HG03520 (cell line): ENCODE results near the gene IFNA17.
"Not testable (repeated sequence)": the region's sequence is repeated elsewhere in the genome, so short reads cannot be mapped to it uniquely, and the experiment has no call there.

Experiments
- ATAC-seq: cut with Tn5 transposase; IDR thresholded peaks from one replicate; pipeline ENCODE4 v1.9.1; 2021; ENCODE audit warnings: mild to moderate bottlenecking, moderate library complexity; ENCODE audit not compliant: unreplicated experiment

Gene IFNA17

DNA sequence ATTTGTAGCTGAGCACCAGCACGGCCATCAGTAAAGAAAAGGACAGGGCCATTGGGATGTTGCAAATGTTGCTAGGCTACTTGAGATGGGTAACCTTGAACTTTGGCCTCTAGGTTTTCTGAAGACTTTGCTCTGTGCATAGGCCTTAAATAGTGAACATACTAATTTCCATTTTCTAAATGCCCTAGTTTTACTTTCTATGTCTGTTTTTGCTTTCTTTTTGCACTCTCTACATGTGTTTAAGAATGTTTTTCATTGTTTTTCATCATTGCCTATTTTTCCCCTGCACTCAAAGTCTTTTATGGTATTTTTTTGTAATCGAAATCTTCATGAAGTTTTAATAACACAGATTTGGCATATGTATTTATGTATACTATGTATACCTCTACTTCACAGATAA lies at the start of gene IFNA17:
Gene IFNA17, minus strand, starts transcription at position 101 of the 400 bp plus-strand sequence. Its CDS starts 49 bp downstream, at position 52.
- no peak for ATAC-seq

DNA sequence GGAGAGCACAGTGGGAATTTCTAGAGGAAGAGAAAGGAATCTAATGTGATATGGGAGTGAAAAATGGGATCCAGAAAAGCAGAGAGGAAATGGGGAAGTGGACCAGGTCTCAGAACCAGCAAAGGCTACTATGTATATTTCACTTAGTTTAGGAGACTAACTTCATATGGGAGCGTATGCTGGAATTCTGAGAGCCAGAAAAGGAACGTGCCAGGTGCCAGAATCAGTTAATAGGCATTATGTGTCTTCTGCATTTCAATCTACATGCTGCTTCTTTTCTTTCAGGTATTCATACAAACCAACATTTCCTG lies 40.3 kb upstream of the IFNA17 start:
- ATAC-seq = no peak

DNA sequence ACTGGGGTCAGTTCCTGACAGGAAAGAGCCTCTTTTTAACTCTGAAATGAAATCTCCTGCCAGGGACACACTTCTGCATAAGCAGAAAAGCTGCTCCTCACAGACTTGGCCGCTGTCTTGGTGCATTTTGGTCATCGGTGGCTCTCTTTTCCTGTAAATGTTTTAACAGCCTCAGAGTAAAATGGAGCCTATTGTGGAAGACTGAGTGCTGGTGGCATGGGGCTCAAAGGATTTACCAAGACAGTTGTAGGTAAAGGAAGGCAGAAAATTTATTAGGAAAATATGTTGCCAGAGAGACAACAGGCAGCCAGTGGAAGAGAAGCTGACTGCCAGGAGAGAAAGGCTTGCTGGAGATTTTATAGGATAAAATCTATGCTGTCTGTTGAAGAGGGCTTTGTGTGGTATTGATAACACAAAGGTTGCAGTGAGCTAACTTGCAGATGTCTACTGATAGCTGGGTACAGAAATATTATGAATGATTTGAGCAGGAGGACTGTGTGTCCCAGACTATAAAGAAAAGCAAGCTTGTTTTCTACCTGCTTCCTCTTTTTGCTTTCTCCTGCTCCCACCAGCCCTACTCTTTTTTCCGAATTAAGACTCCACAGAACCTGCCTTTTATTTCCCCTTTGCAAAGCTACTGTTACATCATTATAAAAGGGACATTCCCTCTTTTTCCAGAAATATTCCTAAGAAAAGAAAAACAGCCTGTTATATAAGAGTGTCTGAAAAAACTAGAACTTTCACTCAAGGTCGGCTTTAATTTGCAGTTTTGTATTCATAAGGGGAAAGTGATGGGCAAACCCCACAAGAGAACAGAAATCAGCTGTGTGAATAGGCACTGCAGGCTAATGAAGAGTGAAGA lies 39.7 kb upstream of the IFNA17 start:
- peak; percentile 67 for ATAC-seq

DNA sequence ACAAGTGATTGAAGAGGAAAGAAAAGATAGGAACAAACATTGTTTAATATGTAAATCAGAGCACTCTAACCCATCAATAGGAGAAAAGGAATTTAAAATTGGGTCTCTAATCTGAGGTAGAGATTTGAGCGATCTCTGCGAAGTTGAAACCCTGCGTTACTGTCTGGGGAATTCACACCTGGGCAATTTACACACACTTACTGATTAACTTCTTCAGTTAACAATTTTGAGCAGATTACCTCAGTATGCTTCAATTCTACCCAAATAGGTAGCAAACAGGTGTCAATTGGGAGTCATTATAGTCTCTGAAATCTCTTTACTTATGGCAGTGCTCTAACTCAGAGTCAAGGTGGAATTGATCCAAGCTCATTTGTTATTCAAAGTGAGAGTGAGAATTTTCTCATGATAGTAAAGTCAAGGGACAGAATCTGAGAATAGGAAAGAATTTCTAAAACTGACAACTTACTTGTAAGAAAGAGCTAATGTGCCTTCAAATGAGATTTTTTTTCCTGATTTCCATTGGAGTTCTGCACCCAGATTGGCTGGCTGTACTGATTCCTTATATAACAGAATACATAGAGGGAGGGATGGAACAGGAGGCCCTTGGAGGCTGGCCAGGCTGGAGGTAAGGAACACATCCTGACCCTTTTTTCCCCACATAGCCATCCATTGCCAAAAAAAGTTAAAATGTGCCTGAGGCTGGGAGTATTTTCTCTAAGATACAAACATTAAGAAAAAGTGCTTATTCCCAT lies 38.9 kb upstream of the IFNA17 start:
- no peak for ATAC-seq

DNA sequence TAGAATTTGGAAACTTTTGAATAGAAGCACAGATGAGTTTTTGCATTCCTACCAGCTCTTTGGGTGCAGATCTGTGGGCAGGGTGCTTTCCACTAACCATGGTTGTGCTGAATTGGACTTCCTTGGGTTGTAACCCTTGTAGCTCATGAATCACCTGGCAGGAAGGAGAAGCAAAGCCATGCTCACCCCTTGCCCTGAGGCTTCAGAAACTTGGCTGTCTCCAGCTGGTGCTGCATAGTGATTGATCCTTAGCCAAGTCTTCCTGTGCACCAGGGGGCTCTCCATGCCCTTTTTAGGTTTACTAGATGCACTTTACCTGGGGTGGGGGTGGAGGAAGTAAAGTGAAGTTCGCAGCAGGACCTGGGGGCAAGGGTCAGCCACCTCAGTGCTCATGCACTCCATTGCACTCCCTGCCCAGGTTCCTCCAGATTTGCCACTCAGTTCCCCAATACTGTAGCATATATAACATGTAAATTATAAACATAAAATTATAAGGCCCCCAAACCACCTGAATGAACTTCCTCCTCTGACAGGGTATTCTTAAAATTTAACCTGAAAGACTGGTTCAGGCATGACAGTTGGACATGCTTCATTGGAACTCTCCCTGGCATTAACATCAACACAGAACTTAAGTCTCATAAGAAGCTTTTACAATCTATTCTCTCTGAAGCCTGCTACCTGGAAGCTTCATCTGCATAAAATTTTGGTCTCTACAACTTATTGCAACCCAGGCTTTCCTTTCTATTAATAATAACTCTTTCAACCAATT lies 37.6 kb upstream of the IFNA17 start:
- ATAC-seq = no peak

DNA sequence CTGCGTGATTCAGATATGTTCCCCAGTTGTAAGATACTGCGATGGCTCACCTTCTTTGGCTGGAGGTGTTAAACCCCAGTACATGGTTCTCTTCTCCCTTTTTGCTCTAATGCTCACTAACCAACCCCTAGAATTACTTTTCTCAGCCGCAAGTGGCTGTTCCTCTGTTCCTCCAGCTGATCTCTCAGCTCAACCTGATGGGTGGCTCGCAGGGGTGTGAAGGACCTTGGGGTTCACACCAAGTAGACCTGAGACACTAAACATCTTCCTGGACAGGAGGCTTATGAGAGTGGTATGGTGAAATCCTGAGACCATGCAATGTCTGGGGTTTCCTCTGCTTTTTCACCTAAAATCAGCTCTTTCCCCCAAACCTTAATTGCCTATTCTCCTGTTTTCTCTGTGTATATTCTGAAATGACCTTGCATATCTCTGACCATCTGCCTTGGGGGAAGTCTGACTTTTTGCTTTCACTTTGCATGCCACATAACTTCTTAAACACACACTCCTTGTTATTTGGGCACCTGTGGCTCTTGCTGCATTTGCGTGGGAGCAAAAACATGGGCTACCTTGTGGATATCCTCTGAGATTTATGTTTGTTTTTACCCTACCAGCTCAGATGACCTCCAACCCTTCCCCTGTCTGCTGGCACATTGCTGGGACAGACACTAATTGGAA lies 27.7 kb upstream of the IFNA17 start:
- no peak for ATAC-seq

GRCh38 chr9:21252721-21253547 lies 24.9 kb upstream of the IFNA17 start:
- no peak for ATAC-seq

- no peak for ATAC-seq
Observed at GRCh38 chr9:21251638-21252037, 23.6 kb upstream of the IFNA17 start.

GRCh38 chr9:21251190-21251589 lies 23.2 kb upstream of the IFNA17 start:
- ATAC-seq = no peak

GRCh38 chr9:21244836-21245235 lies 16.8 kb upstream of the IFNA17 start:
- no peak for ATAC-seq

DNA sequence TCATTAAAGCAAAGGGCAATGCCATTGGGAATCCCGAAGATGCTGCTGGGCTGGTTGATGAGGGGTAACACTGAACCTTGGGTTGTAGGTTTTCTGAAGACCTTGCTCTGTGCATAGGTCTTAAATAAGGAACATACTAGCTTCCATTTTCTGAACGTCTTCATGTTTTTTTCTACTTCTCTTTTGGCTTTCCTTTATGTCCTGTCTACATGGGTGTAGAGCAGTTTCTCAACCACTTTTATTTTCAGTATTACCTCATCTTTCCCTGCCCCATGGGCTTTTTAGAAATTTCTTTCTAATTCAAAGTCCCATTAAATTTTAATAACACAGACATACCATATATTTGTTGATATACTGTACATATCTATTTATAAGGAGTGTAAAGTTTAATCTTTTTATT lies 11.9 kb upstream of the IFNA17 start, which contains the start of gene IFNA14:
Gene IFNA14, minus strand, starts transcription at position 95 of the 400 bp plus-strand sequence. Its CDS starts 70 bp downstream, at position 25.
- no peak for ATAC-seq

GRCh38 chr9:21236360-21236714 lies 8.3 kb upstream of the IFNA17 start:
- not testable (repeated sequence) for ATAC-seq

DNA sequence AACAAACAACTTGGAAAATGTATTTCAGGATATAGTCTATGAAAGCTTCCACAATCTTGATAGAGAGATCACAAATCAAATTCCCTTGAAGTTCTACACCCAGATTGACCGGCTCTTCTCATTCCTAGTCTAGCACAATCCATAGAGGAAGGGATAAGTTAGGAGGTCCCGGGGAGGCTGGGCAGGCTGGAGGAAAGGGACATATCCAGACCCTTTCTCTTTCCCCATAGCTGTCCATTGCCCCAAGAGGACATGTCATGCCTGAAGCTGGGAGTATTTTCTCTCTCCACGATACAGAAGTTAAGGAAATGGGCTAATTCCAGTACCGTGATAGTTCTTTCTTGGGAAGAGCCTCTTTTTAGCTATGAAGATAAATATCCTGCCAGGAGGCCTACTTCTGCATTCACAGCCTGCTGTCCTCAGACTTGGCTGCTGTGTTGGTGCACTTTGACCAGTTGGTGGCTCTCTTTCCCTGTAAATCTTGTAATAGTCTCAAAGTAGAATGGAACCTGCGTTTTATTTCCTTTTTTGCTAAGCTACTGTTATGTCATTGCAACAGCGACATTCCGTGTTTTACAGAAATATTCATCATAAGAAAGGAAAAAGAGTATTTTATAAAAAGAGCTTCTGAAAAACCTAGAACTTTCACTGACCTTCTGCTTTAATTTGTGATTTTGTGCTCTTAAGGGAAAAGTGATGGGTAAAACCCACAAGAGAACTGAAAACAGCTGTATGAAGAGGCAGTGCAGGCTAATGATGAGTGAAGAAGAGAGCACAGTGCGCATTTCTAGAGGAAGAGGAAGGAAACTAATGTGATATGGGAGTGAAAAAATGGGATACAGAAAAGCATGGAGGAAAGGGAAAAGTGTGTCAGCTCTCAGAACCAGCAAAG lies 7.7 kb upstream of the IFNA17 start:
- peak; percentile 82 for ATAC-seq

DNA sequence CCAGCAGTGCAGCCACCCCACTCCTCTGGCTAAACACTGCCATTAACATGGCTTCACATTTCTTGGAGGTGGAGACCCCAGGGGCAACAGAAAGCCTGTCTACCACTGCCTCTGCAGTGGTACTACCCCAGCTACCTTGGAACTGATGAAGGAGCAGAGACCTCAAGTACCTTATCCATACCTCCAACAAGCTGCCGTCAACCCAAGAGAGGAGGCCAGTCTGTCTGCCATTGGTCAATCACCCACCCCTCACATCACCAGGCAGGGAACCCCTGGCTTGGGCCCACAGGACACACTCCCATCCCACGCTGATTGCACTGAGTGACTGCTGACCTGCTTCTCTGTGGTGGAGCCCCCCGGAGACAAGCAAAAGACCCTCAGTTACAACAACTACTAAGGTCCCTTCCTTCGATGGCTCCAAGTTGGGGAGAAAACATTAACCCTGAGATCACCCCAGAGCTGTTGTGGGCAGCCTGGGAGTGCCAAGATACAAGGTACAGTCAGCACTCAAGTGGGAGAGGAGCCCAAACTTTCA lies 6.2 kb upstream of the IFNA17 start:
- no peak for ATAC-seq

GRCh38 chr9:21233258-21233657 lies 5.2 kb upstream of the IFNA17 start:
- ATAC-seq = no peak

- not testable (repeated sequence) for ATAC-seq
Observed at GRCh38 chr9:21217211-21217610, 10.8 kb downstream of the IFNA17 start, which contains the start of gene IFNA16. Gene IFNA16 (minus strand): TSS chr9:21217311. CDS start chr9:21217305, 6 bp downstream.

DNA sequence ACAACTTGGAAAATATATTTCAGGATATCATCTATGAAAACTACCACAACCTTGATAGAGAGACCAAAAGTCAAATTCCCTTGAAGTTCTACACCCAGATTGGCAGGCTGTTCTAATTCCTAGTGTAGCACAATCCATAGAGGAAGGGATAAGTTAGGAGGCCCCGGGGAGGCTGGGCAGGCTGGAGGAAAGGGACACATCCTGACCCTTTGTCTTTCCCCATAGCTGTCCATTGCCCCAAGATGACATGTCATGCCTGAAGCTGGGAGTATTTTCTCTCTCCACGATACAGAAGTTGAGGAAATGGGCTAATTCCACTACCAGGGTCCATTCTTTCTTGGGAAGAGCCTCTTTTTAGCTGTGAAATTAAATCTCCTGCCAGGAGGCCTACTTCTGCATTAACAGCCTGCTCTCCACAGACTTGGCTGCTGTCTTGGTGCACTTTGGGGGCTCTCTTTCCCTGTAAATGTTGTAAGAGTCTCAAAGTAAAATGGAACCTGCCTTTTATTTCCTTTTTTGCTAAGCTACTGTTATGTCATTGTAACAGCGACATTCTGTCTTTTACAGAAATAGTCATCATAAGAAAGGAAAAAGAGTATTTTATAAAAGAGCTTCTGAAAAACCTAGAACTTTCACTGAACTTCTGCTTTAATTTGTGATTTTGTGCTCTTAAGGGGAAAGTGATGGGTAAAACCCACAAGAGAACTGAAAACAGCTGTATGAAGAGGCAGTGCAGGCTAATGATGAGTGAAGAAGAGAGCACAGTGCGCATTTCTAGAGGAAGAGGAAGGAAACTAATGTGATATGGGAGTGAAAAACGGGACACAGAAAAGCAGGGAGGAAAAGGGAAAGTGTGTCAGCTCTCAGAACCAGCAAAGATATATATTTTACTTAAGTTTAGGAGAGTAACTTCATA lies 14.4 kb downstream of the IFNA17 start:
- ATAC-seq = peak; percentile 67

DNA sequence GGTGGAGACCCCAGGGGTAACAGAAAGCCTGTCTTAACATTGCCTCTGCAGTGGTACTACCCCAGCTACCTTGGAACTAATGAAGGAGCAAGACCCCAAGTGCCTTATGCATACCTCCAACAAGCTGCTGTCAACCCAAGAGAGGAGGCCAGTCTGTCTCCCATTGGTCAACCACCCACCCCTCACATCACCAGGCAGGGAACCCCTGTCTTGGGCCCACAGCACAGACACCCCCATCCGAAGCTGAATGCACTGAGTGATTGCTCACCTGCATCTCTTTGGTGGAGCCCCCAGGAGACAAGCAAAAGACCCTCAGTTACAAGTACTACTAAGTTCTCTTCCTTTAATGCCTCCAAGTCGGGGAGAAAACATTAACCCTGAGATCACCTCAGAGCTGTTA lies 15.9 kb downstream of the IFNA17 start:
- not testable (repeated sequence) for ATAC-seq
